NCI-H2196 treated with DMSO at 0.1 percent for 48 hours (cell line): Measurements from ENCODE around the gene TRDN.
"Not testable (repeated sequence)": the region's sequence is repeated elsewhere in the genome, so short reads cannot be mapped to it uniquely, and the experiment has no call there.

Source experiments
- DNase-seq: peaks from one replicate; lab custom pipeline; 2025; ENCODE audit not compliant: unreplicated experiment; lab: John Stamatoyannopoulos, UW

TRDN gene

GRCh38 chr6:123564361-123564760, 72.4 kb downstream of the TRDN start:
- no peak for DNase-seq

- no peak for DNase-seq
These were observed 74.1 kb downstream of the TRDN start for GRCh38 chr6:123562677-123563076.

GRCh38 chr6:123562264-123562663, 74.5 kb downstream of the TRDN start:
- no peak for DNase-seq

GRCh38 chr6:123559816-123560215, 76.9 kb downstream of the TRDN start:
- not testable (repeated sequence) for DNase-seq

GRCh38 chr6:123557474-123557873, 79.3 kb downstream of the TRDN start:
- DNase-seq: not testable (repeated sequence)

GRCh38 chr6:123551939-123552707, 84.6 kb downstream of the TRDN start:
- no peak for DNase-seq

- no peak for DNase-seq
These were observed 86.6 kb downstream of the TRDN start for GRCh38 chr6:123550052-123550617.

- no peak for DNase-seq
These were observed 87.3 kb downstream of the TRDN start for GRCh38 chr6:123549476-123549875.

GRCh38 chr6:123547216-123547978, 89.4 kb downstream of the TRDN start:
- DNase-seq: no peak

- no peak for DNase-seq
These were observed 90.2 kb downstream of the TRDN start for GRCh38 chr6:123546537-123546936.

GRCh38 chr6:123541462-123541861, 95.3 kb downstream of the TRDN start:
- DNase-seq: no peak

GRCh38 chr6:123533862-123534648, 102.7 kb downstream of the TRDN start:
- DNase-seq: no peak

- DNase-seq: no peak
These were observed 106.9 kb downstream of the TRDN start for GRCh38 chr6:123529843-123530242.

GRCh38 chr6:123529058-123529457, 107.7 kb downstream of the TRDN start:
- DNase-seq: no peak

GRCh38 chr6:123527406-123527805, 109.3 kb downstream of the TRDN start:
- no peak for DNase-seq

GRCh38 chr6:123526128-123526527, 110.6 kb downstream of the TRDN start:
- DNase-seq: no peak

GRCh38 chr6:123524781-123525180, 112.0 kb downstream of the TRDN start:
- DNase-seq: no peak

GRCh38 chr6:123520217-123520616, 116.5 kb downstream of the TRDN start:
- no peak for DNase-seq

- DNase-seq: no peak
These were observed 117.6 kb downstream of the TRDN start for GRCh38 chr6:123519189-123519505.

- no peak for DNase-seq
These were observed 118.1 kb downstream of the TRDN start for GRCh38 chr6:123518441-123519188.

- no peak for DNase-seq
These were observed 121.0 kb downstream of the TRDN start for GRCh38 chr6:123515715-123516114.
